Esophagus muscularis mucosa (tissue), 4 donors: ENCODE measurements around the gene PLAGL2.

ENCODE experiments used
- CTCF ChIP-seq, 3 experiments: fragments of 200-600 bp in 2 of 3; fragments of 450-650 bp in 1 of 3; sonication (generic) in 2 of 3; IDR thresholded peaks; one replicate each; pipeline ENCODE4 v1.5.1; 2017 to 2019; ENCODE audit warnings: antibody characterized with exemption in 3 of 3, mild to moderate bottlenecking in 2 of 3, moderate library complexity in 1 of 3
- EP300 ChIP-seq: sonication (generic); formaldehyde crosslinking; IDR thresholded peaks from one replicate; pipeline ENCODE4 v1.6.1; 2017; ENCODE audit warnings: antibody characterized with exemption
- POLR2A ChIP-seq: fragments of 450-650 bp; IDR thresholded peaks from one replicate; pipeline ENCODE4 v1.6.1; 2017; ENCODE audit warnings: antibody characterized with exemption, moderate library complexity, mild to moderate bottlenecking, low read depth

- TF ChIP-seq EP300 = no peak
- no peak for TF ChIP-seq CTCF (IDR thresholded peaks at IDR 0.05)
- TF ChIP-seq POLR2A = no peak
Measured at GRCh38 chr20:32232326-32232886, 24.9 kb upstream of the PLAGL2 start.
